Measurements from ENCODE around the gene NXN. TPM values are rescaled to one million over a fixed set of nuclear protein-coding genes. Genes with fewer than 3 reads are reported as not detected.

NXN gene
- total RNA-seq, 1 experiment from 2014 or later: 126 TPM

GRCh38 chr17:1003633-1003971 is 24.0 kb upstream of the NXN start:
- Histone ChIP-seq H3K4me3 (ENCODE audit: low read depth in 2 of 2, low read length in 2 of 2) (no peak overlapping the region), H3K9me3 (ENCODE audit: control insufficient read depth, insufficient read depth, low read depth, low read length) (no peaks in the 10 kb centered on the region), H3K27ac (ENCODE audit: low read length) (no peak overlapping the region), H3K27me3 (ENCODE audit: control insufficient read depth, insufficient read depth, low read length) (no peaks in the 10 kb centered on the region), H3K4me1 (ENCODE audit: control insufficient read depth, insufficient read depth, low read length) (peaks cover 59% of the 10 kb centered on the region), H3K36me3 (ENCODE audit: control insufficient read depth, insufficient read depth, low read length) (peaks cover 6% of the 10 kb centered on the region)
- no peak for DNase-seq (ENCODE audit: low read depth, low spot score)
- ATAC-seq: peak; percentile 7; the same call in 1 of the 2 replicates
- in situ Hi-C loops (cut with HindIII; ENCODE audit: low pct_unique_long_range_greater_than_20kb, low sequenced_read_pairs) (no loop called here), intact Hi-C loops (cut with micrococcal nuclease; ENCODE audit: unreplicated experiment) (no loop called here)
- ChIA-PET CTCF (no interaction called here), POLR2A (interaction anchor here (0.5 kb wide), 1 partner anchor 24 kb away, joined by 4 read pairs; the partner anchor contains the start of gene NXN)
- no peak for TF ChIP-seq REST (IDR thresholded peaks at IDR 0.05; ENCODE audit: insufficient read depth in 1 of 2, low read depth in 2 of 2, low read length in 1 of 2)
- TF ChIP-seq POLR2AphosphoS5 (IDR thresholded peaks at IDR 0.05; ENCODE audit: low read depth, low read length): no peak
- TF ChIP-seq TCF7L2 (IDR thresholded peaks at IDR 0.05; ENCODE audit: low read depth, low read length): no peak
- no peak for TF ChIP-seq CTCF (IDR thresholded peaks at IDR 0.05)
- no peak for TF ChIP-seq SIN3A (IDR thresholded peaks at IDR 0.05; ENCODE audit: borderline replicate concordance, insufficient read depth, low read depth, low read length)
- TSS peak; percentile 73 for BruUV-seq (replicated peaks)

GRCh38 chr17:1002771-1003555 is 23.4 kb upstream of the NXN start:
- peak overlapping the region; percentile 54; the same call in 1 of the 2 replicates for H3K27ac ChIP-seq (ENCODE audit: low read length)
- intact Hi-C loops (cut with micrococcal nuclease; ENCODE audit: unreplicated experiment) (no loop called here), in situ Hi-C loops (cut with HindIII; ENCODE audit: low pct_unique_long_range_greater_than_20kb, low sequenced_read_pairs) (no loop called here)
- ATAC-seq (no peak), DNase-seq (ENCODE audit: low read depth, low spot score) (no peak)
- no TSS peak for BruUV-seq (replicated peaks)
- no peaks in the 10 kb centered on the region for H3K9me3 ChIP-seq (ENCODE audit: control insufficient read depth, insufficient read depth, low read depth, low read length)
- no peak overlapping the region for H3K4me3 ChIP-seq (ENCODE audit: low read depth in 2 of 2, low read length in 2 of 2)
- CTCF ChIA-PET: interaction anchor here (1.4 kb wide), 1 partner anchor 53 kb away, joined by 4 read pairs; no protein-coding TSS in a partner anchor
- peaks cover 65% of the 10 kb centered on the region for H3K4me1 ChIP-seq (ENCODE audit: control insufficient read depth, insufficient read depth, low read length)
- POLR2A ChIA-PET: interaction anchor here (0.5 kb wide), 2 partner anchors 72 to 117 kb away, joined by 4 to 8 read pairs; no protein-coding TSS in a partner anchor
- H3K27me3 ChIP-seq (ENCODE audit: control insufficient read depth, insufficient read depth, low read length): no peaks in the 10 kb centered on the region
- TF ChIP-seq POLR2AphosphoS5 (IDR thresholded peaks at IDR 0.05; ENCODE audit: low read depth, low read length) (no peak), SIN3A (IDR thresholded peaks at IDR 0.05; ENCODE audit: borderline replicate concordance, insufficient read depth, low read depth, low read length) (no peak), CTCF (IDR thresholded peaks at IDR 0.05) (no peak), TCF7L2 (IDR thresholded peaks at IDR 0.05; ENCODE audit: low read depth, low read length) (no peak), REST (IDR thresholded peaks at IDR 0.05; ENCODE audit: insufficient read depth in 1 of 2, low read depth in 2 of 2, low read length in 1 of 2) (no peak)
- peaks cover 6% of the 10 kb centered on the region for H3K36me3 ChIP-seq (ENCODE audit: control insufficient read depth, insufficient read depth, low read length)

All from Panc1 (cell line).